ENCODE results near the gene OPRM1. TPM values are rescaled to one million over a fixed set of nuclear protein-coding genes. Genes with fewer than 3 reads are reported as not detected.
A peak's percentile ranks its signal among the peaks of the same experiment; 100 is the strongest.
"Not testable (repeated sequence)": the region's sequence is repeated elsewhere in the genome, so short reads cannot be mapped to it uniquely, and the experiment has no call there.

OPRM1 gene
- total RNA-seq, 1 experiment from 2014 or later = not detected

DNA sequence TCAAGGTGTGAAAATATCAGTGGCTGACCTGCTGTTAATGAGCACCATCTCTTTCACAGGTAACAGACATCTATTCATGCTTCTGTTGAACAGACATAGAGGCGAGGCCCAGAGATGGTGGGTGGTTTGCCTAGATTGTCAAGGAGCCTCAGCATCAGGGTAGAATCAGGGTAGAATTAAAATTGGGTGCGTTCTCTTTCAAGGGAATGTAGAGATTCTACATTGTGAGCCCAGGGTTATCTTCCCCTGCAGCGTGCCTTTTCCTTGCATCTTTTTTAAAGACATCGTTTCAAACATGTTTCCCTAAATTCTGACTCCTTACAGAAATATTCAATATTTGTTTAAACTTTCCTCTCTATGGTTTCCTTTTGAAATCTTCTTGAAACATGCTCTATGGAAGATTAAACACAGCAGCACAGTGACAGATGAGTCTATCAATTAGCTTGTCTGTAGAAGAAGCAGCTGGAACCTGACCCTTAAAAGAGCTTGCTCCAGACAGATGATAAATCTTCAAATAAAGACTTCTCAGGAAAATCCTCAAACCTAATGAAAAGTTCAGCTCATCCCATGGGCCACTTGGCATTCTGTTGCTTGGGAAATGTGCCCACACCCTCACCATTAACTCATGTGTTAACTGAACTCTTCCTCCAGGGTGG lies 197.7 kb downstream of the OPRM1 start:
- POLR2A ChIA-PET = no interaction called here
- Mint-ChIP-seq H3K27ac (ENCODE audit: low read depth, unreplicated experiment) (no peak overlapping the region), H3K4me3 (ENCODE audit: unreplicated experiment) (no peak overlapping the region), H3K9me3 (ENCODE audit: unreplicated experiment) (no peaks in the 10 kb centered on the region), H3K4me1 (ENCODE audit: insufficient read depth, unreplicated experiment) (peaks cover 10% of the 10 kb centered on the region), H3K27me3 (ENCODE audit: insufficient read depth, unreplicated experiment) (no peaks in the 10 kb centered on the region), H3K36me3 (ENCODE audit: insufficient read depth, unreplicated experiment) (no peaks in the 10 kb centered on the region)
- no TSS peak for BruUV-seq (replicated peaks)
- TF ChIP-seq CTCF (IDR thresholded peaks at IDR 0.05; ENCODE audit: unreplicated experiment) = no peak
- CTCF ChIA-PET = no interaction called here
- DNase-seq (ENCODE audit: unreplicated experiment) = no peak
- intact Hi-C loops (cut with micrococcal nuclease) = no loop called here

DNA sequence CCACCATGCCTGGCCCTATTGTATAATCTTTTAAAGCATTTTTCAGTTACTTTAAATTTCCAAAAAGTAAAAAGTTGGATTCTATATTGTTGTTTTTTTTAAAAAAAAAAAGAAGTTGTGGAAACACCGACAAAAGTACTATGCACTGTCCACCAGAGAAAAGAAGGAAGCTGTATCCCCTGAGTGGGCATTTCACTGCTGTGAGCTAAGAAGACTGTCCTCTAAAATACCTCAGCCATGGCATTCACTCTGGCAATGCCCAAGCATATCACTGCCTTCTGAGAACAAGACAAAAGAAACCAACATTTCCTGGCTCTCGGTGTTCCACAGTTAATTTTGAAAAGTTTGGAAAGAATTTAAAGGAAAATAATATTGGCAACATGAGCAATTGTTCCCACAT lies 199.8 kb downstream of the OPRM1 start:
- no peaks in the 10 kb centered on the region for H3K27me3 Mint-ChIP-seq (ENCODE audit: insufficient read depth, unreplicated experiment)
- no TSS peak for BruUV-seq (replicated peaks)
- ChIA-PET POLR2A (interaction anchor here (0.5 to 1.1 kb wide), 2 partner anchors 33 to 270 kb away, joined by 3 read pairs; no protein-coding TSS in a partner anchor), CTCF (interaction anchor here (0.6 to 0.9 kb wide), 7 partner anchors 21 to 1228 kb away, joined by 3 to 4 read pairs (median 3); no protein-coding TSS in a partner anchor)
- intact Hi-C loops (cut with micrococcal nuclease) = no loop called here
- no peak for TF ChIP-seq CTCF (IDR thresholded peaks at IDR 0.05; ENCODE audit: unreplicated experiment)
- H3K27ac Mint-ChIP-seq (ENCODE audit: low read depth, unreplicated experiment) = peak overlapping the region; percentile 53
- DNase-seq (ENCODE audit: unreplicated experiment) = peak; percentile 9
- no peaks in the 10 kb centered on the region for H3K36me3 Mint-ChIP-seq (ENCODE audit: insufficient read depth, unreplicated experiment)
- H3K9me3 Mint-ChIP-seq (ENCODE audit: unreplicated experiment) = peaks cover 7% of the 10 kb centered on the region
- peaks cover 10% of the 10 kb centered on the region for H3K4me1 Mint-ChIP-seq (ENCODE audit: insufficient read depth, unreplicated experiment)
- no peak overlapping the region for H3K4me3 Mint-ChIP-seq (ENCODE audit: unreplicated experiment)

DNA sequence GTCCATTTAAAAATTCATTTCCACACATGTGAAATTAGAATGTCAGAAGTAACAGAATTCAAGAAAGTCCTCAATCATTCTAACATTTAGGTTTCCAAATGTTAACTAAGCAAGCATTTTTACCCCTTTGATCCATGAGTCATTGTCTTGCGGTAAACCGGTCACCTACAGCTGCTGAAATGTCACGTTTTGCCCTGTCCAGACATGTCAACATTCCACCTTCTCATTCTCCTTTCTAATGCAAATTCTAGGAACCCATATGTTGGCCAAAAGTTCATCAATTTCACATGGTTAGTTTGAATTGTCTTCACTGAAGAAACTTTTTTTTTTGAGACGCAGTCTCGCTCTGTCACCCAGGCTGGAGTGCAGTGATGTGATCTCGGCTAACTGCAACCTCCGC lies 200.4 kb downstream of the OPRM1 start:
- BruUV-seq (replicated peaks) = no TSS peak
- POLR2A ChIA-PET = interaction anchor here (1.1 kb wide), 1 partner anchor 34 kb away, joined by 3 read pairs; no protein-coding TSS in a partner anchor
- H3K36me3 Mint-ChIP-seq (ENCODE audit: insufficient read depth, unreplicated experiment) = no peaks in the 10 kb centered on the region
- TF ChIP-seq CTCF (IDR thresholded peaks at IDR 0.05; ENCODE audit: unreplicated experiment) = no peak
- peaks cover 10% of the 10 kb centered on the region for H3K4me1 Mint-ChIP-seq (ENCODE audit: insufficient read depth, unreplicated experiment)
- H3K9me3 Mint-ChIP-seq (ENCODE audit: unreplicated experiment) = peaks cover 7% of the 10 kb centered on the region
- DNase-seq (ENCODE audit: unreplicated experiment) = peak; percentile 88
- H3K27ac Mint-ChIP-seq (ENCODE audit: low read depth, unreplicated experiment) = peak overlapping the region; percentile 53
- intact Hi-C loops (cut with micrococcal nuclease) = no loop called here
- H3K4me3 Mint-ChIP-seq (ENCODE audit: unreplicated experiment) = no peak overlapping the region
- CTCF ChIA-PET = interaction anchor here (0.7 to 0.9 kb wide), 3 partner anchors 28 to 1229 kb away, joined by 3 to 4 read pairs (median 3); no protein-coding TSS in a partner anchor
- no peaks in the 10 kb centered on the region for H3K27me3 Mint-ChIP-seq (ENCODE audit: insufficient read depth, unreplicated experiment)

- POLR2A ChIA-PET = interaction anchor here (0.8 kb wide), 1 partner anchor 44 kb away, joined by 6 read pairs; no protein-coding TSS in a partner anchor
- H3K27ac Mint-ChIP-seq (ENCODE audit: low read depth, unreplicated experiment); H3K4me1 Mint-ChIP-seq (ENCODE audit: insufficient read depth, unreplicated experiment); H3K27me3 Mint-ChIP-seq (ENCODE audit: insufficient read depth, unreplicated experiment); BruUV-seq (replicated peaks); CTCF ChIA-PET; intact Hi-C loops (cut with micrococcal nuclease); H3K9me3 Mint-ChIP-seq (ENCODE audit: unreplicated experiment); H3K36me3 Mint-ChIP-seq (ENCODE audit: insufficient read depth, unreplicated experiment); H3K4me3 Mint-ChIP-seq (ENCODE audit: unreplicated experiment): not testable (repeated sequence)
- peak; percentile 27 for DNase-seq (ENCODE audit: unreplicated experiment)
These were observed 202.0 kb downstream of the OPRM1 start for GRCh38 chr6:154241061-154241460.
